Gastroesophageal sphincter (tissue), 3 donors: ENCODE measurements around the gene AUTS2.

Source experiments
- CTCF ChIP-seq, 4 experiments: fragments of 200-600 bp in 2 of 4; fragments of 450-650 bp in 2 of 4; sonication (generic) in 1 of 4; IDR thresholded peaks; one replicate each; pipeline ENCODE4 v1.5.1; 2017 to 2019; ENCODE audit warnings: antibody characterized with exemption in 4 of 4, mild to moderate bottlenecking in 2 of 4, moderate library complexity in 2 of 4
- EP300 ChIP-seq: sonication (generic); formaldehyde crosslinking; IDR thresholded peaks from one replicate; pipeline ENCODE4 v1.6.1; 2017; ENCODE audit warnings: antibody characterized with exemption, mild to moderate bottlenecking
- POLR2A ChIP-seq, 2 donors: fragments of 450-650 bp; IDR thresholded peaks; one replicate each; pipeline ENCODE4 v1.6.1; 2017; ENCODE audit warnings: antibody characterized with exemption in 2 of 2, mild to moderate bottlenecking in 2 of 2, moderate library complexity in 1 of 2
- POLR2AphosphoS5 ChIP-seq: sonication (generic); formaldehyde crosslinking; IDR thresholded peaks from one replicate; pipeline ENCODE4 v1.6.1; 2017; ENCODE audit warnings: antibody characterized with exemption

GRCh38 chr7:69653806-69654205 is 55.5 kb downstream of the AUTS2 start:
- no peak for TF ChIP-seq CTCF (IDR thresholded peaks at IDR 0.05)
- no peak for TF ChIP-seq POLR2AphosphoS5
- TF ChIP-seq POLR2A (IDR thresholded peaks at IDR 0.05) = no peak
- TF ChIP-seq EP300 = no peak
